ENCODE data around the gene ACSF3. TPM values are rescaled to one million over a fixed set of nuclear protein-coding genes. Genes with fewer than 3 reads are reported as not detected.

ACSF3 gene
- total RNA-seq, 2 donors from 2014 or later, result 33.1 to 59.9 TPM

- DNase-seq (ENCODE audit: low spot score in 2 of 2), result no peak
- peaks cover 3 to 10% of the 10 kb centered on the region in 2 donors for H3K9me3 Mint-ChIP-seq
- ATAC-seq, result no peak
- no peak overlapping the region for H3K27ac Mint-ChIP-seq
- H3K36me3 Mint-ChIP-seq, result peaks cover 14 to 31% of the 10 kb centered on the region in 2 donors
Measured at GRCh38 chr16:89147085-89147817, 53.6 kb downstream of the ACSF3 start.

- no peak for DNase-seq (ENCODE audit: low spot score in 2 of 2)
- no peak for ATAC-seq
Measured at GRCh38 chr16:89149386-89149785, 55.7 kb downstream of the ACSF3 start.

GRCh38 chr16:89150090-89150835 lies 56.6 kb downstream of the ACSF3 start:
- H3K9me3 Mint-ChIP-seq, result peaks cover 3 to 10% of the 10 kb centered on the region in 2 donors
- DNase-seq (ENCODE audit: low spot score in 2 of 2), result no peak
- H3K36me3 Mint-ChIP-seq, result peaks cover 14 to 31% of the 10 kb centered on the region in 2 donors
- peak overlapping the region in 1 of 2 donors; percentile 55 for H3K27ac Mint-ChIP-seq
- no peak for ATAC-seq

More at GRCh38 chr16:89149386-89149785, 55.7 kb downstream of the ACSF3 start:
- Mint-ChIP-seq H3K9me3 (peaks cover 3 to 10% of the 10 kb centered on the region in 2 donors), H3K36me3 (peaks cover 14 to 31% of the 10 kb centered on the region in 2 donors), H3K27ac (peak overlapping the region; percentile 31 to 55)

- DNase-seq (ENCODE audit: low spot score in 2 of 2) (no peak), ATAC-seq (no peak)
- Mint-ChIP-seq H3K27ac (peak overlapping the region in 1 of 2 donors; percentile 55), H3K9me3 (peaks cover 3 to 10% of the 10 kb centered on the region in 2 donors), H3K36me3 (peaks cover 14 to 31% of the 10 kb centered on the region in 2 donors)
Measured at GRCh38 chr16:89150981-89151380, 57.3 kb downstream of the ACSF3 start.

GRCh38 chr16:89152831-89153700 lies 59.4 kb downstream of the ACSF3 start:
- Mint-ChIP-seq H3K27ac (peak overlapping the region in 1 of 2 donors; percentile 89), H3K9me3 (peaks cover 3 to 10% of the 10 kb centered on the region in 2 donors), H3K36me3 (peaks cover 14 to 15% of the 10 kb centered on the region in 2 donors)
- ATAC-seq (peak; percentile 4 to 16), DNase-seq (ENCODE audit: low spot score in 2 of 2) (no peak)

- H3K36me3 Mint-ChIP-seq, result peaks cover 10 to 12% of the 10 kb centered on the region in 2 donors
- no peak for DNase-seq (ENCODE audit: low spot score in 2 of 2)
- H3K27ac Mint-ChIP-seq, result peak overlapping the region in 1 of 2 donors; percentile 48
- peaks cover 7% of the 10 kb centered on the region in 2 donors for H3K9me3 Mint-ChIP-seq
- ATAC-seq, result peak; percentile 4 to 12
Measured at GRCh38 chr16:89153848-89154271, 60.2 kb downstream of the ACSF3 start.

GRCh38 chr16:89154390-89155183 lies 60.9 kb downstream of the ACSF3 start:
- DNase-seq (ENCODE audit: low spot score in 2 of 2), result no peak
- ATAC-seq, result peak in 1 of 2 donors; percentile 16
- peak overlapping the region in 1 of 2 donors; percentile 72 for H3K27ac Mint-ChIP-seq
- peaks cover 3 to 5% of the 10 kb centered on the region in 2 donors for H3K36me3 Mint-ChIP-seq
- peaks cover 0 to 4% of the 10 kb centered on the region in 2 donors for H3K9me3 Mint-ChIP-seq

- Mint-ChIP-seq H3K36me3 (peaks cover 0 to 5% of the 10 kb centered on the region in 2 donors), H3K27ac (peak overlapping the region in 1 of 2 donors; percentile 72), H3K9me3 (peaks cover 0 to 4% of the 10 kb centered on the region in 2 donors)
- DNase-seq (ENCODE audit: low spot score in 2 of 2), result no peak
- ATAC-seq, result no peak
Measured at GRCh38 chr16:89155184-89155679, 61.6 kb downstream of the ACSF3 start.

- ATAC-seq (peak; percentile 15 to 18), DNase-seq (ENCODE audit: low spot score in 2 of 2) (no peak)
- Mint-ChIP-seq H3K27ac (peak overlapping the region; percentile 72 to 86), H3K9me3 (peaks cover 0 to 4% of the 10 kb centered on the region in 2 donors), H3K36me3 (no peaks in the 10 kb centered on the region)
Measured at GRCh38 chr16:89155851-89156739, 62.4 kb downstream of the ACSF3 start.

GRCh38 chr16:89156740-89157645 lies 63.3 kb downstream of the ACSF3 start:
- DNase-seq (ENCODE audit: low spot score in 2 of 2) (no peak), ATAC-seq (peak in 1 of 2 donors; percentile 8)
- no peaks in the 10 kb centered on the region for H3K36me3 Mint-ChIP-seq
- peaks cover 0 to 4% of the 10 kb centered on the region in 2 donors for H3K9me3 Mint-ChIP-seq
- peak overlapping the region; percentile 72 to 86 for H3K27ac Mint-ChIP-seq

- ATAC-seq, result no peak
- Mint-ChIP-seq H3K27ac (no peak overlapping the region), H3K9me3 (peaks cover 0 to 4% of the 10 kb centered on the region in 2 donors), H3K36me3 (no peaks in the 10 kb centered on the region)
- no peak for DNase-seq (ENCODE audit: low spot score in 2 of 2)
Measured at GRCh38 chr16:89157778-89158177, 64.1 kb downstream of the ACSF3 start.

- Mint-ChIP-seq H3K9me3 (peaks cover 0 to 4% of the 10 kb centered on the region in 2 donors), H3K27ac (peak overlapping the region in 1 of 2 donors; percentile 62), H3K36me3 (no peaks in the 10 kb centered on the region)
- DNase-seq (ENCODE audit: low spot score in 2 of 2) (no peak), ATAC-seq (no peak)
Measured at GRCh38 chr16:89159066-89159849, 65.6 kb downstream of the ACSF3 start.

GRCh38 chr16:89159850-89160354 lies 66.2 kb downstream of the ACSF3 start:
- DNase-seq (ENCODE audit: low spot score in 2 of 2) (no peak), ATAC-seq (no peak)
- Mint-ChIP-seq H3K9me3 (peaks cover 0 to 4% of the 10 kb centered on the region in 2 donors), H3K36me3 (no peaks in the 10 kb centered on the region), H3K27ac (peak overlapping the region in 1 of 2 donors; percentile 62)

Measured in activated naive CD4-positive, alpha-beta T cell treated with anti-CD3 and anti-CD28 coated beads, Interleukin-2, amount 50 U/mL, for 72 hours (primary cell).